GM18873 (cell line): ENCODE data around the gene CARD8.
"Not testable (repeated sequence)": the region's sequence is repeated elsewhere in the genome, so short reads cannot be mapped to it uniquely, and the experiment has no call there.

Experiments
- ATAC-seq: cut with Tn5 transposase; IDR thresholded peaks from one replicate; pipeline ENCODE4 v1.9.1; 2021; ENCODE audit warnings: mild to moderate bottlenecking, moderate library complexity, moderate number of reproducible peaks; ENCODE audit not compliant: unreplicated experiment, low FRiP score

CARD8 gene

GRCh38 chr19:48269617-48270026, 13.9 kb upstream of the CARD8 start:
- ATAC-seq, result not testable (repeated sequence)

- ATAC-seq, result not testable (repeated sequence)
Measured at GRCh38 chr19:48265326-48265725, 9.6 kb upstream of the CARD8 start.

DNA sequence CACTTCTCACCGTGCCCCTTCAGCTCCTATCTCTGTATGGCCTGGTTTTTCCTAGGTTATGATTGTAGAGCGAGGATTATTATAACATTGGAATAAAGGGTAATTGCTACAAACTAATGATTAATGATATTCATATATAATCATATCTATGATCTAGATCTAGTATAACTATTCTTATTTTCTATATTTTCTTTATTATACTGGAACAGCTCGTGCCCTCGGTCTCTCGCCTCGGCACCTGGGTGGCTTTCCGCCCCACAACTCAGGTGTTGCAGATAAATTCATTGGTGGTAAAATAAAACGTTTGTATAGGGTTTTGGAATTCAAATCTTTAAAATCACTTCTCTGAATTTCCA, 4.6 kb upstream of the CARD8 start:
- ATAC-seq, result not testable (repeated sequence)

- not testable (repeated sequence) for ATAC-seq
Measured at GRCh38 chr19:48258992-48259391, 3.3 kb upstream of the CARD8 start.

DNA sequence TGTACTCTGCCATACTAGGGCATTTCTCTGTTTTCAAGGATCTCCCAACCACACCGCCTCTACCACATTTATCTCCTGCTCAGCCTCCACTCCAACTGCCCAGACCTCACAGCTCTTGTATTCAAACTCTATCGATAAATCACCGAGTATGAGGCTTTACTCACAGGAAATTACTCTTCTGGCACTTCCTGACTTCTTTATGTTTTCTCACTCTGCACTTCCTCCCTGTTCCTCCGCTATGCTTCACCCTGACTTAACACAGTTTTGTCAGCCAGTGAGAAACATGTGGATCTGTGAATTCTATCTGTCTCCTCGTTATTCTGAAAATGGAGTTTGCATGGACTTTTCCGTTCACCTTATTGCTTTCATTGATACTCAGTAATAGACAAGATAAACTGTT, 2.6 kb upstream of the CARD8 start:
- ATAC-seq, result no peak

- ATAC-seq, result no peak
Measured at GRCh38 chr19:48254529-48254970, 1.2 kb downstream of the CARD8 start.

- ATAC-seq, result no peak
Measured at GRCh38 chr19:48253999-48254398, 1.7 kb downstream of the CARD8 start.

DNA sequence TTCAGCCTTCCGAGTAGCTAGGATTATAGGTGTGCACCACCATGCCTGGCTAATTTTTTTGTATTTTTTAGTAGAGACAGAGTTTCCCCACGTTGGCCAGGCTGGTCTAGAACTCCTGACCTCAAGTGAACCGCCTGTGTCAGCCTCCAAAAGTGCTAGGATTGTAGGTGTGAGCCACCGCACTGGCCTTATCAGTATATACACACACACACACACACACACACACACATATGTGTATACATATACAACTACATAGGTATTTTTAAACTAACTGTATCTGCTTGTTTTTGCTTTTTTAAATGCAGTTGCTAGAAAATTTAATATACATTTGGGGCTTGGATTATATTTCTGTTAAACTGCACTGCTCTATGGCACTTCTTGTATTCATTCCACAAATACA, 3.1 kb downstream of the CARD8 start:
- ATAC-seq, result no peak

DNA sequence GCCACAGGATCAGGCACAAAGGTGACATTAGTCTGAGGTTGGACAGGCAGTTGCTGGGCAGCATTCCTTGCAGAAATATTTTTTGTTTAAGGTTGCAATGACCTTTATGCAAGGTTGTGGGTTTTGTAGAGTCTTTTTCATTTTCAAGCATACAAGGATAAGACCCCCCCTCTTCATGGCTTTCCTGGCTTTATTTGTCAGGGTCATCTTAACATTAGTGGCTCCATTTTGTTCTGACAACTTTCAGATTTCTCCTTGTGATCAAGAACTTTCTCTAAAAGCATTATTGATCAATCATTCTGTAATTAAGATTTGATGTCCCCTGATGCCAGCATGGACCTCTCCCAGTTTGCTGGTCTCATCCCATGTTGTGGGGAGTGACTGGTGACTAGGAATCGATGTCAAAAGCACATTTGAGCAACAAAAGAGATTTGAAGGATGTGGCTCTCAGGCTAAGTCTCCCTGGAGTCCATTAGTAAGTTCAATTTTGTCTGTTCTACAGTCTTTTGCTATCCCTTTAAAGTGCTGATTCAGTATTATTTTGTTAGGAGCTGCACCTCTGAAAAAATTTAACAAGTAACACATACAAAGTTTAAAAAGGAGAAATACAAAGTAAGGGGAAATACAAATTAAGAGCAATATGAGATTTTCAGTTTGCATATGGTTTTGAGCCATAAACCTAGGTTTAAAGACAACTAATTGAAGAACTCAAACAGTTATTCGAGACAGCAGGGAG, 5.3 kb downstream of the CARD8 start:
- no peak for ATAC-seq

DNA sequence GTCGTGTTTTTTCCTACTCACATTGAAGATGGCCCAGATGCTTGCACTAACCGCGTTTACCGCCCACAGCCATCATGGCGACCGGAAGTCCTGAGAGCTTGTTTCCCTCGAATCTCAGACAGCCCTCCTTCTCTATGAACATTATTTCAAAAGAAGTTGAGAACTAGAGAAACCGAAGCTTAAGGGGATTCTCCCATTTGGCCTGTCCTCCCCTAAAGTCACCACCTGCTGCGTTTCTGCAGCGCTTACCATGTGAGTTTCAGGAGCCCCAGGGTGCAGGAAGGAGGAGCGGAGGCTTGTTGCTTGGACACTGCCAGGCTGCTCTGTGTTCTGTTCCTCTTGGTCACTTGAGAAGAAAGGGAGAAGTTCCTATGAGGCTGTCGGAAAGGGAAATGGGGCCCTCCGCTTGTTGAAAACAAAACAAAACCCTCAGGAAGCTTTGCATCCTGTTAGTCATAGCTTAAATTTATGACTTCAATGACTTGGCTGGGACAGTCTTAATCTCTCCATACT, 6.2 kb downstream of the CARD8 start:
- no peak for ATAC-seq

DNA sequence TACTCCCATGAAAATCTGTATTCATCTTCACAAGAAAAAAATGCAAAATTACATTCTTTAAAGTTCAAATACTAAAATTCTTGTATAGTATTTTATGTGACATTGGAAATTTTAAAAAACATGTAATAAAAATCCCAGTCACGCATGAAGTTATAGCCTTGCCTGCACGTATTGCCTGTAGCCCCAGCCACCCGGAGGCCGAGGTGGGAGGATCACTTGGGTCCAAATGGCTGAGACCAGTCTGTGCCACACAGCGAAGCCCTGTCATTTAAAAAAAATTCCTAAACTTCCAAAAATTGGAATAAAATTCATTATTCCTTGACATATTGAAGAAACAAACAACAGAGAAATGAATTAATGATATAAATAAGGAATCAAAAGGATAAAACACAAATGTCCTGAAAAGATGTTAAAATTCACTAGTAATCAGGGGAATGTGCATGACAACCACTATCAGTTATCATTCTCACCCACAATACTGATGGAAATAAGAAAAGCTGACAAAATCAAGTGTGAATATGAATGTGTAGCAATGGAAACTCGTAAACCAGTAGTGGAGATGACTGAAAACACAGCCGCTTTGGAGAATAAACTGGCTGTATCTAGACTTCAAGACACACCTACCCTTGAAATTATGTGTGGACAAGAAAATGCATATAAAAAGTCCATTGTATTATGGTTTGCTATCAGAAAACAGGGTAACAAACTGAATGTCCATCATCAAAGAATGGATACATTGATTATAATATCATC, 7.5 kb downstream of the CARD8 start:
- no peak for ATAC-seq

DNA sequence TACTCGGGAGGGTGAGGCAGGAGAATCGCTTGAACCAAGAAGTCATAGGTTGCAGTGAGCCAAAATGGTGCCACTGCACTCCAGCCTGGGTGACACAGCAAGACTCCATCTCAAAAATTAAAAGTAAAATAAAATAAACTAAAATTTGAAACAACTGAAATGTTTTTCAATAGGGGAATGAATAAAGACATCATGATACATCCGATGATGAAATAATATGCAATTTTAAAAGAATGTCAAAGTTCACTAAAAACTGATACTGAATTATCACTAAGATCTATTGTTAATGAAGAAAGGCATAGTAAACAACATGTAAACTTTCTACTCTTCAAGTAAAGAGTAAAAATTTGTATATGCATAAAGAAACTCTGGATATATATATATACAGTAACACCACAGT, 8.5 kb downstream of the CARD8 start:
- ATAC-seq, result no peak

- ATAC-seq, result no peak
Measured at GRCh38 chr19:48246101-48246500, 9.6 kb downstream of the CARD8 start.

- no peak for ATAC-seq
Measured at GRCh38 chr19:48244281-48244680, 11.4 kb downstream of the CARD8 start.

DNA sequence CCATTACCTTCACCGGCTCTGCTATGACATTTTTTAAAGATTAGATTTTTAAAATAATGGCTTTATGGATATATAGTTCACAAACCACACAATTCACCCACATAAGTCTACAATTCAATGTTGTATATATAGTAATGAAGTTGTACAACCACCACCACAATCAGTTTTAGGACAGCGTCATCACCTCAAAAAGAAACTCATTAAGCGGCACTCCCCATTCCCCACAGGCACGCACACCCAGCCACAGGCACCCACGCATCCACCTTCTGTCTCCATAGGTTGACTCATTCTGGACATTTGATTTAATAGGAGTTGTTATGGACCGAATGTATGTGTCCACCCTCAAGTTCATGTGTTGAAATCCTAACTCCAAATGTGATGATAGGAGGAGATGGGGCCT, 13.9 kb downstream of the CARD8 start:
- ATAC-seq, result not testable (repeated sequence)

DNA sequence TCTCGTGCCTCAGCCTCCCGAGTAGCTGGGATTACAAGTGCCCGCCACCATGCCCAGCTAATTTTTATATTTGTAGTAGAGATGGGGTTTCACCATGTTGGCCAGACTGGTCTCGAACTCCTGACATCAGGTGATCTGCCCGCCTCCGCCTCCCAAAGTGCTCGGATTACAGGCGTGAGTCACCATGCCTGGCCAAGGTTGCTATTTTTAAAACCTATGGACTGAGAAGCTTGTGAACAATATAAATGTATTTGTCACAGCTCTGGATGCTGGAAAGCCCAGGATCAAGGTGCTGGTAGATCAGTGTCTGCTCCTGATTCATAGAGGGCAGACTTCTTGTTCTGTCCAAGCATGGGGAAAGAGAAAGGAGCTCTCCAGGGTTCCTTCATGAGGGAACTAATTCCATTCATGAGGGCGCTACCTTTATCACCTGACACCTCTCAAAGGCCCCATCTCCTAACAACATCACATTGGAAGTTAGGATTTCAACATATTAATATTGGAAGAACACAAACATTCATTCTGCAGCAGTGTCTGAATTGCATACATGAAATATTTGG, 16.1 kb downstream of the CARD8 start:
- ATAC-seq, result no peak

DNA sequence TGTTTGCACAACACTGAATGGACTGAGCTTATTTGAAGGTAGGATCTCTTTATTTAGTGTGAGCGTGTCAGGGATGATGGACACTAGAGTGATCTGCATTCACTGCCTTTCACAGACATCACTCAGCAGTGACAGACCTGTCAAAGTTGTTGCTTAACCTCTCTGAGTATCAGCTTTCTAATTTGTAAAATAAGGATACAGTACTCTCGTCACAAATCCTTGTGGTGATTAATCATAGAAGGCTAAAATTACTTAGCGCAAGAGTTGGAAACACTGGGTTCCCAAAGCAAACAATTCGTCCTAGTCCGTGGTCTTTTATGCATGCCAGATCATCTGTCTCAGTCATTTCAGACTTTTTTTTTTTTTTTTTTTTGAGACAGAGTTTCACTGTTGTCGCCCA, 16.6 kb downstream of the CARD8 start:
- ATAC-seq, result no peak

DNA sequence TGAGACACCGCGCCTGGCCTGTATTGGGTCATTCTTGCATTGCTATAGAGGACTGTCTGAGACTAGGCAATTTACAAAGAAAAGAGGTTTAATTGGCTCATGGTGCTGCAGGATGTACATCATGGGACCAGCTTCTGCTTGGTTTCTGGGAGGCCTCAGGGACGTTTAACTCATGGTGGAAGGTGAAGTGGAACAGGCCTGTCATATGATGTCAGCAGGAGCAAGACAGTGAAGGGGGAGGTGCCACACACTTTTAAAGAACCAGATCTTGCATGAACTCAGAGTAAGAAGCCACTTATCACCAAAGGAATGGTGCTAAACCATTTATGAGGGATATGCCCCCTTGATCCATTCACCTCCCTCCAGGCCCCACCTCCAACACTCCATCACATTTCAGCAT, 18.7 kb downstream of the CARD8 start:
- ATAC-seq, result no peak

GRCh38 chr19:48230555-48231129, 25.1 kb downstream of the CARD8 start:
- no peak for ATAC-seq

GRCh38 chr19:48221628-48222027, 34.1 kb downstream of the CARD8 start:
- ATAC-seq, result no peak

DNA sequence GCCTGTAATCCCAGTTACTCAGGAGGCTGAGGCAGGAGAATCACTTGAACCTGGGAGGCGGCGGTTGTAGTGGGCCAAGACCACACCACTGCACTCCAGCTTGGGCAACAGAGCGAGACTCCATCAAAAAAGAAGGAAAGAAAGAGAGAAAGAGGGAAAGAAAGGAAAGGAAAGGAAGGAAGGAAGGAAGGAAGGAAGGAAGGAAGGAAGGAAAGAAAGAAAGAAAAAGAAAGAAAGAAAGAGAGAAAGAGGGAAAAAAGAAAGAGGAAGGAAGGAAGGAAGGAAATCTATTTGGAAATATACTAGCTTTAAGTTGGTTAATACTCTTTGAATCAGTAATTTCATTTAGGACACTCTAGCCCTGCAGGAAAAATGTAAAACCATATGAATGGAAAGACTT, 34.9 kb downstream of the CARD8 start:
- ATAC-seq, result not testable (repeated sequence)
